Thoracic aorta (tissue), 2 donors: ENCODE results near the gene CYP26A1. TPM values are rescaled to one million over a fixed set of nuclear protein-coding genes. Genes with fewer than 3 reads are reported as not detected.
"Not testable (repeated sequence)": the region's sequence is repeated elsewhere in the genome, so short reads cannot be mapped to it uniquely, and the experiment has no call there.

ENCODE experiments used
- ATAC-seq: fragments of 150-250 bp; one replicate; pipeline ENCODE4 v1.8.0; 2017; ENCODE audit warnings: low read depth; ENCODE audit not compliant: insufficient number of reproducible peaks, low FRiP score
- DNase-seq: peaks from one replicate; pipeline ENCODE4 v3.0.0-alpha.2; 2020; ENCODE audit warnings: low spot score
- H3K27ac ChIP-seq, 2 donors: fragments of 200-600 bp; sonication (generic); 1 replicate in 1 of 2; 2 replicates in 1 of 2; pipeline ENCODE4 v1.5.1; 2016; ENCODE audit warnings: mild to moderate bottlenecking in 2 of 2, moderate library complexity in 2 of 2
- H3K27me3 ChIP-seq: fragments of 200-600 bp; sonication (generic); replicated peaks from 2 replicates; pipeline ENCODE4 v1.6.0; 2016; ENCODE audit warnings: mild to moderate bottlenecking; ENCODE audit not compliant: insufficient read depth
- H3K36me3 ChIP-seq: fragments of 200-600 bp; sonication (generic); one replicate; pipeline ENCODE4 v1.5.1; 2016
- H3K4me1 ChIP-seq, 2 donors: fragments of 200-600 bp; sonication (generic); 1 replicate in 1 of 2; 2 replicates in 1 of 2; pipeline versions ENCODE4 v1.5.1 to v1.6.0; 2016; ENCODE audit warnings: low read depth in 2 of 2, mild to moderate bottlenecking in 1 of 2; ENCODE audit not compliant: control insufficient read depth in 1 of 2
- H3K4me3 ChIP-seq: fragments of 200-600 bp; sonication (generic); 2 replicates; pipeline ENCODE4 v1.5.1; 2016; ENCODE audit warnings: mild to moderate bottlenecking
- H3K9me3 ChIP-seq: fragments of 200-600 bp; sonication (generic); 2 replicates; pipeline ENCODE4 v1.5.1; 2016
- CTCF ChIP-seq: fragments of 200-600 bp; sonication (generic); IDR thresholded peaks from one replicate; pipeline ENCODE4 v1.5.1; 2019; ENCODE audit warnings: antibody characterized with exemption
- total RNA-seq, 2 donors: library from RNA; depleted of rRNA; stranded (reverse); fragments of >200 nt; gene quantifications; one replicate each; pipeline versions ENCODE4 v1.1.0 to v1.2.3, GENCODE V29; 2016

CYP26A1 gene
- total RNA-seq, 2 donors from 2014 or later: not detected

- H3K36me3 ChIP-seq: no peaks in the 10 kb centered on the region
- no peak overlapping the region for H3K27ac ChIP-seq
- H3K9me3 ChIP-seq: no peaks in the 10 kb centered on the region
- H3K27me3 ChIP-seq: no peaks in the 10 kb centered on the region
- H3K4me3 ChIP-seq: no peak overlapping the region
- DNase-seq (no peak), ATAC-seq (no peak)
- no peak for TF ChIP-seq CTCF
- H3K4me1 ChIP-seq: no peaks in the 10 kb centered on the region
Observed at GRCh38 chr10:93095225-93095624, 21.5 kb downstream of the CYP26A1 start.

GRCh38 chr10:93096901-93097300 is 23.2 kb downstream of the CYP26A1 start:
- no peak overlapping the region for H3K4me3 ChIP-seq
- DNase-seq (no peak), ATAC-seq (no peak)
- H3K4me1 ChIP-seq: no peaks in the 10 kb centered on the region
- H3K27ac ChIP-seq: no peak overlapping the region
- no peaks in the 10 kb centered on the region for H3K36me3 ChIP-seq
- no peaks in the 10 kb centered on the region for H3K27me3 ChIP-seq
- no peaks in the 10 kb centered on the region for H3K9me3 ChIP-seq
- no peak for TF ChIP-seq CTCF

GRCh38 chr10:93097386-93097785 is 23.7 kb downstream of the CYP26A1 start:
- Histone ChIP-seq H3K9me3 (no peaks in the 10 kb centered on the region), H3K4me1 (no peaks in the 10 kb centered on the region), H3K36me3 (no peaks in the 10 kb centered on the region), H3K27me3 (no peaks in the 10 kb centered on the region), H3K4me3 (no peak overlapping the region), H3K27ac (no peak overlapping the region)
- DNase-seq: no peak
- no peak for ATAC-seq
- TF ChIP-seq CTCF: no peak

GRCh38 chr10:93098816-93099215 is 25.1 kb downstream of the CYP26A1 start:
- ATAC-seq (no peak), DNase-seq (no peak)
- Histone ChIP-seq H3K27me3 (no peaks in the 10 kb centered on the region), H3K36me3 (no peaks in the 10 kb centered on the region), H3K27ac (no peak overlapping the region), H3K9me3 (peaks cover under 1% of the 10 kb centered on the region), H3K4me1 (no peaks in the 10 kb centered on the region), H3K4me3 (no peak overlapping the region)
- no peak for TF ChIP-seq CTCF

- Histone ChIP-seq H3K27ac (no peak overlapping the region), H3K4me1 (no peaks in the 10 kb centered on the region), H3K9me3 (peaks cover 3% of the 10 kb centered on the region), H3K36me3 (no peaks in the 10 kb centered on the region), H3K4me3 (no peak overlapping the region), H3K27me3 (no peaks in the 10 kb centered on the region)
- ATAC-seq (no peak), DNase-seq (no peak)
- no peak for TF ChIP-seq CTCF
Observed at GRCh38 chr10:93099670-93100069, 26.0 kb downstream of the CYP26A1 start.

GRCh38 chr10:93101148-93101547 is 27.5 kb downstream of the CYP26A1 start:
- not testable (repeated sequence) for DNase-seq, H3K4me1 ChIP-seq, H3K27ac ChIP-seq, H3K36me3 ChIP-seq, H3K9me3 ChIP-seq, ATAC-seq, H3K27me3 ChIP-seq, H3K4me3 ChIP-seq
